Subcutaneous adipose tissue (tissue), 4 donors: ENCODE results near the gene RPL38. TPM values are rescaled to one million over a fixed set of nuclear protein-coding genes. Genes with fewer than 3 reads are reported as not detected.

Experiments
- CTCF ChIP-seq: fragments of 450-650 bp; IDR thresholded peaks from one replicate; pipeline ENCODE4 v1.5.1; 2016; ENCODE audit warnings: low read depth, mild to moderate bottlenecking, control low read depth, antibody characterized with exemption, moderate library complexity
- total RNA-seq, 4 donors: library from RNA; depleted of rRNA; stranded (reverse); fragments of >200 nt; gene quantifications; one replicate each; pipeline ENCODE4 v1.1.0, GENCODE V29; 2016

The RPL38 gene
- total RNA-seq, 4 donors from 2014 or later: 410 to 881 (median 581) TPM

- TF ChIP-seq CTCF: no peak
Observed at GRCh38 chr17:74212209-74212912, 8.9 kb downstream of the RPL38 start.

GRCh38 chr17:74212913-74213791 lies 9.7 kb downstream of the RPL38 start, which contains the start of gene TTYH2:
Gene TTYH2, plus strand, starts transcription at chr17:74213571. Its CDS starts 17 bp downstream, at chr17:74213588.
- no peak for TF ChIP-seq CTCF

DNA sequence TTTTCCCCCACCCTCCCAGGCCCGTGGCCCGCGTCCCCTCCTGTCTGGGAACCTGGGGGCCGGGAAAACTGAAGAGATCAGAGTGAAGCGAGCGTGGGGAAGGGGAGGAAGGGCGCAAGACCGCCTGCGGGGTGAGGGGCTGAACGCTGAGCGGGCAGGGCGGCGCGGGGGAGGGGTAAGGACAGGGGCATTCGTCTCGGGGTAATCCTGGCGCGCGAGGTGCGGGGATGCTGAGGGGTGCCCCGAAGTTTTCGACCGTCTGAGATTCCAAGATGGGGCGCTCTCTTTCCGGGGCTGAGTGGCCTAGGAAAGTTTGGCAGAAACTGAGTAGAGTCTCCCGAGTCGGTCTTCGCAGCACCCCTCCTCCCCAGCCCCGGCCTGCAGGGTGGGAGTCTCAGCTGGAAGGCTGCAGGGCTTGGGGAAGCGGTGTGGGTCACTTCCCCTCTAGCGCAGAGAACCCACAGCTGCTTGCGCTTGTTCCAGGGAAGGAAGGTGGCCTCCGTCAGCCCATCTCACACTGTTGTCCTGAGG lies 10.4 kb downstream of the RPL38 start:
- TF ChIP-seq CTCF: no peak

DNA sequence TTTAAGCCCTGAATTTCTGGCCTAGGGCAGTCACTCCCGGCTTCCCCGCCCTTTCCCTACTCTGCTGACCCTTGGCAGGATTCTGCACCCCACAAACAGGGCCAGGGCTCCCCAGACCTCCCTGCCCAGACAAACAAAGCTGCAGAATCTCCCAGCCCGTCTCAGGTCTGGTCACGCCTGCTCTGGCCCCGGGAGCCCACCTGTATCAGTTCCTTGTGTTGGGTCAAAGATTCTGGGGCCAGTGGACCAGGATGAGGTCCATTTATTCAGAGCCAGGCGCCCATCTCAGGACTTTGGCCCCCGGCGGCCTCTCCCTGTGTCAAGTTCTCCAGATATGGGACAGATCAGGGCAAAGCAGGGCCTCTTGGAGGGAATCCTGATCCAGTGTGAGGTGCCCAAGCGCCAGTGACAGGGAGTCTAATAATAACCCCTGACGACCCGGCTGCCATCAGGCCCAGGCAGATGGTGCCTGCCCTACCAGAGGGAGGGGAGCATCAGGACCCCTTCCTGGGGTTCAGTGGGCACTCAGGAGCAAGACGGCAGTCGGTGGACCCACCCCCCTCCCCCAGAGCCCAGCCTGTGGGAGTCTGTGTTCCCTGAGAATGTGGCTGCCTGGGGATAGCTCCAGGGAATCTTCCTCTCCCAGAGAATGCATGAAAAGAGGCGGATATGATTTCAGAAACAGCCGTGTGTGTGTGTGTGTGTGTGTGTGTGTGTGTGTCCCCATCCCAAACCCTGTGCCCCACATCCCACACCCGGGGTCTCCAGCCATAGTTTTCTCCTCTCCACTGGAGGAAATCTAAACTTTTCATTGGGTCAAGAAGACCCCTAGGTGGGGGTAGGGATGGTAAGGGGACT lies 11.2 kb downstream of the RPL38 start:
- no peak for TF ChIP-seq CTCF

- TF ChIP-seq CTCF: no peak
Observed at GRCh38 chr17:74215342-74215727, 11.9 kb downstream of the RPL38 start.

DNA sequence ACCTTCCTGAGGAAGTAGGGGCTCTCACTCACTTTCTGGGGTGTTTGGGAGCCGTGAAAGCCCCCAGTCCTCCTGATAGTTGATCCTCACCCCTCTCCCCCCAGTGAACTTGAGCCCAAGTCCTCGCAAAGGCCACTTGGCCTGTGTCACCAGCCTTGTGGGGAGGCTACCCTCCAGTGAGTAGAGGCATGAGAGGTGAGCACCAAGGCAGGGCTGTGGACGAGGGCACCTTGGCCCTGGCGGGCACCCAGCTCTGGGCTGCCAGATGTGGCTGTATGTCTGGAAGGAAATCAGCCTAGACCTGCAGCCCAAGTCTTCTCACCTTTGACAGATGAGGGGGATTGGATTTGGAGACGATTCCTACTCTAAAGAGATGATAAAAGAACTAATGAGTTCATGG lies 13.0 kb downstream of the RPL38 start:
- no peak for TF ChIP-seq CTCF
